Measurements from ENCODE around the gene DAAM1.

The DAAM1 gene

DNA sequence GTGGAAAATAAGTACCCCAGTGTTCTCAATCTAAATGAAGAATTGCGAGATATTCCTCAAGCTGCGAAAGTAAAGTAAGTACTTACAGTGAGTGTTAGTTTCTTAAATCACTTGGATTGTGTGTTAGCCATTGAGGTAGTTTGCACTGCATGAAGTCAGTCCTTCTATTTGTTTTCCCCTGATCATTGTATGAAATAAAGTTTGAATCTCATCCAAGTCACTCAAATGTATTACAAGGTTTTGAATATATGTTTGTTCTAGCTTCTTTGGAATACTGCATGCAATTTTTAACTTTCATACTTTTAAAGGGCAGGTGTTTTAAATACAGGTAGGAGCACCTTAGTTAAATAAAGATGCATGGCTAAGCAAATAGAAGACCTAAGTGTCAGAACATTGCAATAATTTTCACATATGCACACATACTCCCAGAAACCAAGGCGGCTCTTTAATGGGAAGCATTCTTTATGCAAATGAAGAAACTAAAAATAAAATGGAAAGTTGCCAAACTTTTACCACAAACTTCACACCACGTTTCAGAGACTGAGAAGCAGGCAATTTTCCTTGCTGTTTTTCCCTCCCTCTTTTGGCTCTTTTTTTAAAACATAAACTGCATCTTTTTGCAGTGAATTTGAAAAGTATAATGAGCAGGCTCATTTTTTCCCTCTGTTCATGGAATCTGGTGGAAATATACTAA is 171.1 kb downstream of the DAAM1 start:
- no peak for DNase-seq (ENCODE audit: low read depth in 1 of 2, low spot score in 1 of 2)

DNA sequence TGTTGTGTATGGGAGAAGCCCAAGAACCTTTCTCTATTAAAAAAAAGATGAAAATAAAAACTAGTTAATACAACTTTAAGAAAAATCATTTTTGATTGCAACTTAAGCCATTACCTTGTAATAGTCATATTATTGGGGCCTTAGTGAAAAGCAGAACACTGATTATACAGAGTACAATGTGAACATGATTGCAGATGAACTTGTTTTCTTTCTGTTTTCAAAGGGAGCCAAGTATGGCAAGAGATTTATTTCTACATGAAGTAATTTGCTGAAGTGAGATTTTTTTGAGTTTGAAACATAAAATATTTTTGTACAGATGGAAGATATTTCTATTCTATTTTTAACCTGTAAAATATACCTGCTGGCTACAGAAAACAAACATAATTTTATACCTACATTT is 171.8 kb downstream of the DAAM1 start:
- DNase-seq (ENCODE audit: low read depth in 1 of 2, low spot score in 1 of 2), result no peak

DNA sequence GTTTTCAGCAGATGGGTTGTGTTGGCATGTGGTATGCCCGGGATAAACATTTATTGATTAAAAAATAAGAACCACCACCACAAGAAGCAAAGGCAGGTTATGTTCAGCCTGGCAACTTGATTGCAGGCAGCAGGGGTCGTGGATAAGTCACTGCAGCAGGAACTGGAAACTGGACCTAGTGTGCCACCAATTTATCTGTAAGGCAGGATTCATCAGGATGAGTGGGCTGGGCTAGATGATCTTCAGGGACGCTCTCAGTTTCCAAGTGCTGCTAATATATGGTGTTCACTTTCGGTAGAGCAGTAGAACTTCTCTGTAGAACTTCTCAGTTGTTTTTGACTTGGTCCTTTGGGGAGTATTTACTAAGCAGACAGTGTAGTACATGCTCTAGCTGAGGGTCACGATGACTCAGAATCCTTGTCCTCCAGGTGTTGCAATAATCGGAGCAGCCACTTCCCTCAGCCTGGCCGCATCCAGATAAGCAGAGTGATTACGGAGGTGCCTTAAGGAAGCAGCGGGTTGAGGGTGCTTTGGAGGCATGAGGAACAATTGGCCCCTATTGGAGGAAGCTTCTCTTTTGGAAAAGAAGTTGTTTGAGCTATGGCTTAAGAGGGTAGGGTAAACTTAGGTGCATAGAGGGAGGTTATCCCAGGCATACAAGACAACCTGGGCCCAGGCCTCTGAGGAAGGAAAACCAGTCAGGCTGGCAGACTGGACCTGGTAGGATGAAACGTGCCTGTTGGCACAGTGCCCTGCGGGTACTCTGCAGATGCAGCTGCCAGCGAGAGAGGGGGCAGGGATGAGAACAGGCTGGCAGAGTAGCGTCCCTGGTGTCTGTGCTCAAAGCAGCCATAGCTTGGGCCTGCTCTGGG is 172.7 kb downstream of the DAAM1 start:
- DNase-seq (ENCODE audit: low read depth in 1 of 2, low spot score in 1 of 2), result no peak

DNA sequence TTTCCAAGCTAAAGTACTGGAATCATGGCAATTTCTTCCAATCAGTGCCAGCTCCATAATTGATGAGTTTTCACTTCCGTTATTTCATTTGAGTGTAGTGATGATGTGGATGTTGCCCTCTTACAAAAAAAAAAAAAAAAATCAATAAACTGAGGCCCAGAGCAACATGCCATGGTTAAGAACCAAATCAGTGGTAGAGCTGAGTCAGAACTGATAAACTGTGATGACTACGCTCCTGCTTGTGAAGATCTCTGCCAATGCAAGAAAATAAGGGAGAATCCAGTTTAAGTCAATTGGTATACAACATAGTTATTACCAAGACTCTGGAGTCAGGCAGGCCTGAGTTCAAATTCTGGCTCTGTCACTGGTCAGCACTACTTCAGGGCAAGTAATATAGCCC is 174.0 kb downstream of the DAAM1 start:
- no peak for DNase-seq (ENCODE audit: low read depth in 1 of 2, low spot score in 1 of 2)

DNA sequence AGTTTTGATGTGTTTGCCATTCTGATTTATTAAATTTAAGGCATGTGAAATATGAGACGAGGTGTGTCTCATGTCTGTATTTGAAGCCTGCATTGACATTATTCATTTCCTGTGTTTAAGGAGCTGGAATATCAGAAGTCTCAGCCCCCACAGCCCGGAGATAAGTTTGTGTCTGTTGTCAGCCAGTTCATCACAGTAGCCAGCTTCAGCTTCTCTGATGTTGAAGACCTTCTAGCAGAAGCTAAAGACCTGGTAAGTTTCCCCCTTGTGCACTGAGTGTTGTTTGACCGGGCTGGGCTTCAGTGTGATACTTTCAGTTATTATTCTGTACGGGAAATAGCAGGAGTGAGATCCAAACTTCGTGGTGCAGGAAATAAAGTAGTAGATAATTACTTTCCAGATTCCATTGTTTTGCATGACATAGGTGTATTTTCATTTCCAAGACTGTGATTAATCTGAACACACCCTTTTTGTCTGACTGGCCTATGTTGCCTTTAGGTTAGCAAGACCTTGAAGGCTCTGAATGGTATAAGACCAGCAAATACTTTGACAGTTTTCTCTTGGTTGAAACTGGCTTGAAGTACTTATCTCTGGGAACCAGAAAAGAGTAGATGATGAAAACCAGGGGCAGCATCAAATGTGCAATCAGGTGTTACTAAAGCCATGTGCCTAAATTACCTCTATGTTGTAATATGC is 175.2 kb downstream of the DAAM1 start:
- DNase-seq (ENCODE audit: low read depth in 1 of 2, low spot score in 1 of 2), result no peak

DNA sequence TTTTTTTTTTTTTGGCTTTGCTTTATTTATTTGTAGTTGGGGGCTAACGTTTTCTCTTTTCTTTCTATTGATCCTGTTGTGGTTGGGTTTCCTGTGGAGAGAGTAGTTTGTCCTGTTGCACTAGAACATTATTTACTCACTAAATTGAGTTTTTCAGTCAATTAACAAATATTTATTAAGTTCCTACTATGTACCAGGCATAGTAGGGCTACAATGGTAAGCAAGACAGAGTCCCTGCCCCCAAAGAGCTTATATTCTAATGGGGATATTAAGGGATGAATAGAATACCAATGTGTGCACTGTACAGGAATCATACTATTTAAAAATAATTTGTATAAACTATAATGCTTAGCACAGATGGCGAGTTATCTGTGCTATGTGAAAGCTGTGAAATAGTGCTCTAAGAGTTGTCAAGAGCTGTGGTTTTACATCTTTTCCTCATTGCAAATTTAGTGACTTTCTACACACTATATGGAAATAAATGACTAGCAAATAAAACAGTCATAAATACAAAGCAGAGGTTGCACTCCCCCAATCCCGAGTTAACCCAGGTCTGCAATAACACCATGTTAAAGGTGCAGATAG is 181.8 kb downstream of the DAAM1 start:
- DNase-seq (ENCODE audit: low read depth in 1 of 2, low spot score in 1 of 2), result no peak

DNA sequence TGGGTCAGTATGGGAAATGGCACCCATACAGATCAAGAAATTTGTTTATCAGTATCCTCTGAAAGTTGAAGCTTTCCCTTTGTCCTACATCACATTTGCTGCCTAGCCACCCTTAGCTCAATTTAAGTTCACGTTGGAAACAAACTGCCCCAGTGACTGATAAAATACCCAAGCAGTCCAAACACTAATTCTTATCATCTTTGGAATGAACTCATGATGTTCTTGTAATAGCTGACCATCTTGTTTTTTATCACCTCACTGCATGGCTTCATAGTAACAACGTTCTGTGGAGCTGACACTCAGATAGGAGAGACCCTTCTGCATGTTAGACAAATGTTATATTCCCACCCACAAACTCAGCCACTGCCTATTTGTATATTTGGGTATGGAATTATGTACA is 183.3 kb downstream of the DAAM1 start:
- no peak for DNase-seq (ENCODE audit: low read depth in 1 of 2, low spot score in 1 of 2)

DNA sequence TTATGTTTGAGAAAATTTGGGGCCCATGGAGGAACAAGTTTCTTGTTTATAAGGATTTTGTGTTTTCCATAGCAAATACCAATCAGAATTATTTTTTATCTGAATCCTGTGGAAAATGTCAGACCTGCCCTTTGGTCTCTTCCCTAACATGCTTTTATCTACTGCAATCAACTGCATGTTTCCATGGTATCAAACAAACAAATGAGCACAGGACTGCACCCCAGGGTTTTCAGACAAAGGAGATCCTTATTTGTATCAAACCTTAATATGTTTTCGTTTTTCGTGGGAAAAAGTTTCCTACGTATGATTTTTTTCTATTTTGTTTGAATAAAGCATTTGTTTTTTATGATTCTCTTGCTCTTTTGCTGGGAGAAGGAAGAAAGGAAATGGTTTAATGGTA is 185.6 kb downstream of the DAAM1 start:
- DNase-seq (ENCODE audit: low read depth in 1 of 2, low spot score in 1 of 2), result no peak

DNA sequence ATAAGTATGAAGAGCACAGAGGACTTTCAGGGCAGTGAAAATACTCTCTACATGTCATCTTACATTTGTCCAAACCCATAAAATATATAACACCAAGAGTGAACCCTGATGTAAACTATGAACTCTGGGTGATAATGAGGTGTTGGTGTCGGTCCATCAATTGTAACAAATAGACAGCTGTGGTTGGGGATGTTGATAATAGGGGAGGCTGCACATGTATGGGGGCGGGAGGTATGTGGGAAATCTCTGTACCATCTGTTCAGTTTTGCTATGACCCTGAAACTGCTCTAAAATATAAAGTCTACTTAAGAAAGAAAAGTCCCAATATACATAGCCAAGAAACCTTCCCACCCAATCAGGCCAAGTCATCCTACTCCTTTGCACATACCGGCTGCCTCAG is 188.2 kb downstream of the DAAM1 start:
- no peak for DNase-seq (ENCODE audit: low read depth in 1 of 2, low spot score in 1 of 2)

DNA sequence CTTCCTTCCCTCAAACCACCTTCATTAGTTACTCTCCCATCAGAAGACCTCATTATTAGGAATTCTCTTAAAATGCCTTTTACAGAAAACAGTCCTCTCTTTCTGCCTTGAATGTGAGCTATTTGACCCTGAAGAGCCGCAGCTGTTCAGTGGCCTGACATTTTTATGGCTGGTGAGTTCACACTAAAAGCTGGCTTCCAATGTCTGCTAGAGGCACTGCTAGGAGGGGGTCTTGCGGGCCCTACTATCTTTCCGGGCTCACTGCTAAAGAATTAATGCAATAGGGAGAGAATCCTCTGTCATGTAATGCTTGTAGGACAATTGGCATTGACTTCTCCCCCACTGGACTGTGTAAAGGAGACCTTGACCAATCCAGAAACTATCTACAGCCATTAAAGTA is 189.0 kb downstream of the DAAM1 start:
- DNase-seq (ENCODE audit: low read depth in 1 of 2, low spot score in 1 of 2), result no peak

DNA sequence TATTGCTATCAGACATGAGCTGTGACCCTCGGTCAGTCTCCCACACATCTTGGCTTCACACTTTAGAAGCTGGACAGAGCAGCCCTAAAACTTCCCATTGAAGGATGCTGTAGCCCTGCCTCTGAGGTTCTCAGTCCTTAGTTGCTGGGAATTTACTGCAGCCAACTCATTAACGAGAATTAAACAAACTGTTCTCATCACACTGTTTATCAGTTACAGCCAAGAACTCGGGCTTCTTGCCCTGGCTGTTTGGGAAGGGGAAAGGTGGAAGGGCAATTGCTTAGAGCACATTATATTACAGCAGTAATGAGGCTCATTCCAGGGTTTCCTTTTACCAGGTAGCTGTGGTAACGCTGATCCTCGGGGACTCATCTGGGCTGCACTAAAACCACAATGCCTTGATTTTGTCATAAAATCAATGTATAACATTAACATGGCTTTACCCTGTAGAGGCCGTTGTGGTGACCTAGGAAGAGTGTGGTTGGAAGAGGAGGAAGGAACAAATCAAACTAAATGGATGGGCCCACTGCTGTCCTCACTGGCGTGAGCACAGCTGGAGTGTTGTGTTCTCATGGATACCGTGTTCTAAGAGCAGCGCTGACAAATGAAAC is 189.6 kb downstream of the DAAM1 start:
- no peak for DNase-seq (ENCODE audit: low read depth in 1 of 2, low spot score in 1 of 2)

DNA sequence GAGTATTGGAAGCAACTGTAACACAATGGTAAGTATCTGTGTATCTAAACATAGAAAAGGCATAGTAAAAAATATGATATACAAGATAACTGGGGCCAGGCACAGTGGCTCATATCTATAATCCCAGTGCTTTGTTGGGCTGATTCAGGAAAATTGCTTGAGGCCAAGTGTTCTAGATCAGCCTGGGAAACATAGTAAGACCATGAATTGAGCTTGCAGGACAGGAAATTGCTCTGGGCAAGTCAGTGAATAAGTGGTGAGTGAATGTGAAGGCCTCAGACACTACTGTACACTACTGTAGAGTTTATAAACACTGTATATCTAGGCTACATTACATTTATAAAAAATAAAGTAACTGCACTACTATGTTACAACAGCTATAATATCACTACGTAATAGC is 201.5 kb downstream of the DAAM1 start:
- no peak for DNase-seq (ENCODE audit: low read depth in 1 of 2, low spot score in 1 of 2)

DNA sequence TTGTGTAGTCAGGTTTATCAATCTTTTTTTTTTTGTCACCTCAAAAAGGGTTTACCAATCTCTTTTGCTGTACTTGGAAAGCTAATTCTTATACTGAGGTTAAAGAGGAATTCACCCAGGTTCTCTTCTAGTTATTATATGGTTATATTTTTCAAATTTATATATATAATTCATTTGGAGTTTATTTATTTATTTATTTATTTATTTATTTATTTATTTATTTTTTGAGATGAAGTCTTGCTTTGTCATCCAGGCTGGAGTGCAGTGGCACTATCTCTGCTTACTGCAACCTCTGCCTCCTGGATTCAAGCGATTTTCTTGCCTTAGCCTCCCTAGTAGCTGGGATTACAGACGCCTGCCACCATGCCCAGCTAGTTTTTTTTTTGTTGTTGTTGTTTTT is 202.9 kb downstream of the DAAM1 start:
- DNase-seq (ENCODE audit: low read depth in 1 of 2, low spot score in 1 of 2), result no peak

DNA sequence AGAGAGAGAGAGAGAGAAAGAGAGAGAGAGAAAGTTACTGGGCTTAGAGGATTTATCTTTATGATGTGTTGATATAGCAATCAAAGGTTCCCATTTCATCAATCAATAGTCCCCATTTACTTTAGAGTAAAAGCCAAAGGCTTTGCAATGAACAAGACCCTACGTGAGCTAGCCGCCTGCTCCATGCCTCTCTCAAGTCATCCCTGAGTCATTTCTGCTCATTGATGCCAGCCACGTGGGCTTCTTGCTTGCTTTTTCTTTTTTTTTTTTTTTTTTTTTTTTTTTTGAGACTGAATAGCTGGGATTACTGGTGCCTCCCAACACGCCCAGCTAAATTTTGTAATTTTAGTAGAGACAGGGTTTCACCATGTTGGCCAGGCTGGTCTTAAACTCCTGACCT is 205.8 kb downstream of the DAAM1 start:
- no peak for DNase-seq (ENCODE audit: low read depth in 1 of 2, low spot score in 1 of 2)

DNA sequence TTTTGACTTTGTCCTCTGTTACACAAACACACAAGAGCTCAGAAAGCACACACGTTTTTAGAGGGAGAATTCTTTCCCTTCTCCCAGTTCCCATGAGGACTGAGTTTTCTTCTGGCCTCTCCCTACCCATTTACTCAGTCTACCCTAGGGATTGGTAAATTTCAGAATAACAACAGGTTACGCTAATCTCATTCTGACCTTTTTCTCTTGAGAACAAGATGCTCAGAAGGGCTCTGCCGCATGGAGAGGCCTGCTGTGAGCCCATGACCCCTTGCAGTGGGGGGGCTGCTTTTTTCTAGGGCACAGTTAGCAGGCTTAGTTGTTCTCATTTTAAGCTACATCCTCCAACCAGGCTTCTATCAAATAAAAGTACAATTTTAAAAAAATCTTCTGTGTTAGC is 207.2 kb downstream of the DAAM1 start:
- DNase-seq (ENCODE audit: low read depth in 1 of 2, low spot score in 1 of 2), result no peak

DNA sequence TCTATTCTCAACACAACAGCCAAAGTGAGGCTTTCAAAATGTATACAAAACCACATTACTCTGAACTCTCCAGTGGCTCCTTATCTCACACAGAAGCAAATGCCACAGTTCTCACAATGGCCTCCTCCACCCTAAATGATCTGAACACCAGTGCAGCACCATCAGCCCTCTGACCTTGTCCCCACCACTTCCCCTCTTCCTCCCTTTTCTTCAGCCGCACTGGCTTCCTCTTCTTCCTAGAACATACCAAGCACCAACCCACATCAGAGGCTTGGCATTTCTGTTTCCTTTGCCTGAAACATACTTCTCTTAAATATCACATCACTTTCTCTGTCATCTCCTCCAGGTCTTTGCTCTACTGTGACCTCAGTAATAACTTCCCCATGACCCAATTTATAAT is 210.4 kb downstream of the DAAM1 start:
- no peak for DNase-seq (ENCODE audit: low read depth in 1 of 2, low spot score in 1 of 2)

DNA sequence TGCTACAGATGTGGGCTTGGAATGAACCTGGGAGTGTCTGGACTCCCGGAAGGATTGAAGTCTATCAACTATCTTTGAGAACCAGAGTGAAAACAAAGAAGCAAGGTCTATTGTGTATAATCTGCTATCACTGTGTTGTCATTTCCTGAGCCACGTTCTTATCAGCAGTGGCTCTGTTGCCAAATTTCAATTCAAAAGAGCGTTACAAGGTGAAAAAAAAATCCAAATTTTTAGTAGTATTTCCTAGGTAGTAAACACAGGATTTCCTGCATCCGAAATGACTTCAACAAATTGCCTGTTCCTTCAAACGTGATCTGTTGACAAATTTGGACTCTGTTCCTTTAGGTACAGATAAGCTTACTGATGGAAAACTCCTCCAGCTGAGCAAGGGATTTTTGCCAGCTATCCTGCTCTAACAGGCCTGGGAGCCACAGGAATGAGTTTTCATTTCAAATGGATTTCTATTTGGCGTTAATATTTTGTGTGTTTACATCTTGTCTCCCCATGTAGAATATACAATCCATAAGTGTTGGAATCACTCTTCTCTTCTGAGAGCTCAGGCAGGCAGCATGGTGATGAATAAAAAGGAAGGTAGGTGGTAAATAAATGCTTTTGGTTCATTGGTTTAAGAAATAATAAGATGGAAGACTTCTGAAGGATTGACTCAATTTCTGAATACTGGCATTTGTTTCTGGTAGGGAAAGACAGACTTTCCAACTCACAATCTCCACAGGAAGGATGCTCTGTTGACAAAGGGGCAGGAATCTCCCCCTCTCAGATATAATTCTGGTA is 218.2 kb downstream of the DAAM1 start:
- no peak for DNase-seq (ENCODE audit: low read depth in 1 of 2, low spot score in 1 of 2)

DNA sequence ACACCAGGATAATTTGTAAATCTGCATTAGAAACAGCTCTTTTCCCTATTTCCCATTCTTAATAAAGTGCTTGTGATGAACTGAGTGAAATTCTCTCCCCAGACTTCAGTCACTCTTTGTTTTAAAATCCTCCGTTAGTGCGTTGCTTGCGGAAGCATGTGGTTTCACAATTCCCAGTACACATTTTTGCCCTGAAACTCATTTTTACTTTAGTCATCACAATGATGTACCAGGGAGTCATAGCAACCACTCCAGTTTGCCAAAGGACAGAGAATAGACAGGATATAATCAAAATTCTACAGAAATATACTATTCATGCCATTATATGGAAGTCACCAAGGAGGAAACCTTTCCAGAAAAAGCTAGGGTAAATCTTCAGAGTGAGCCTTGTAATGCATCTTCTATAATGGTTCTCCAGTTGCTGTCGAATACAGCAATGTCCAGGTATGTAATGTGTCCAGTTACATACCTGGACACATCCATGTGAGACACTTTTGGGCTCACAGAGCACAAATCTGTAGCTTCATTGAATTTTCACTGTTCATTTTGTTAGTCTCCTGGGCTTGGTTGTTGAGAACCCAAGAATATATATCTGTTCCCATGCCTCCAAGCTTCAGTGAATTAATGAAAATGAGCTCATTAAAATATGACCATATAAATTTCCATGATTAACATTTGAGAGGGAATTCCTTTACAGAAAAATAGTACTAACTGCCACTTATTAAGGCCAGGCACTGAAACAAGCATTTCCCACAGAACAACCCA is 219.0 kb downstream of the DAAM1 start:
- no peak for DNase-seq (ENCODE audit: low read depth in 1 of 2, low spot score in 1 of 2)

DNA sequence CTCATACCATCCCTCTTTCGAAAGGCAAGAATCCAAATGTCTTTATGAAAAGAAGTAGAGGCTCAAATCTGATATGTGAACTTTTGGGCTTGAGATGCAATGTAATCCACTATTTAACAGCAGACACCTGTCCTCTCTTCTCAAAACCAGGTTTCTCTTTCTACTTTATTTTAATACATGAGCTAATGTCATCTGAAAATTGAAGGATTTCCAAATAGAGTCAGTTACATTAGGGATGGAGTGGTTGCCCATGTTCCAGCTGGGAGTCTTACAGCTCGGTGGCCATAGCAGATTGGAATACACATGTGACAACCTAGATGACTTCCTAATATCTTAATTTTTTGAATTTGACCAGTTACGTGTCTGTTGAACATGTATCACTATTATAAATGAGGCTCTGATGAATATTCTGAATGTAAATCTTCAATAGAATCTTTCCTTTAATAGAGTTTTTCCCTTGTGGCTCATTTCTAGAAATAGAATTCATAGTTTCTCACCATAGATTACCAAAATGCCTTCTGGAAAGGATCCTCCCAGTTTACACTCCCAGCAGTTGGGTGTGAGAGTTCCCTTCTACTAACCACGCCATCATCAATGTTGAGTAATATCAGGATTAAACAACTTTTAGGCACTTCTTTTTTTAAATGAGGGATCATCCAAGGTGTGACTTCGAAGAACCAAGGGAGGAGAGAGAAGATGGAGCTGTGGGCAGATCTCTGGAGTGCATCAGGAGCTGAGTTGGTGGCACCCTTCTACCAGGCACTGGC is 227.6 kb downstream of the DAAM1 start:
- no peak for DNase-seq (ENCODE audit: low read depth in 1 of 2, low spot score in 1 of 2)

All from activated CD4-positive, alpha-beta T cell treated with anti-CD3 and anti-CD28 coated beads, Interleukin-2, amount 50 U/mL, for 24 hours (primary cell).